Muscle of leg (tissue), 11 donors: ENCODE measurements around the gene INPP5A. TPM values are rescaled to one million over a fixed set of nuclear protein-coding genes. Genes with fewer than 3 reads are reported as not detected.

Experiments
- DNase-seq: peaks from one replicate; pipeline ENCODE4 v3.0.0; 2013
- H3K27ac ChIP-seq: one replicate; pipeline ENCODE4 v1.5.1; 2013; ENCODE audit warnings: mild to moderate bottlenecking, low read length, control low read depth
- H3K27me3 ChIP-seq: one replicate; pipeline ENCODE4 v1.6.1; 2013; ENCODE audit warnings: low read length; ENCODE audit not compliant: control insufficient read depth, insufficient read depth
- H3K36me3 ChIP-seq: one replicate; pipeline ENCODE4 v1.6.1; 2013; ENCODE audit warnings: low read length; ENCODE audit not compliant: control insufficient read depth, insufficient read depth
- H3K4me1 ChIP-seq: one replicate; pipeline ENCODE4 v1.6.1; 2013; ENCODE audit warnings: low read length; ENCODE audit not compliant: control insufficient read depth, insufficient read depth
- H3K4me3 ChIP-seq: one replicate; pipeline ENCODE4 v1.5.1; 2013; ENCODE audit warnings: low read length, control low read depth
- H3K9me3 ChIP-seq: replicated peaks from 2 replicates; pipeline ENCODE4 v1.6.1; 2013; ENCODE audit warnings: low read depth, low read length; ENCODE audit not compliant: control insufficient read depth
- WGBS: methylation state at CpG from one replicate; pipeline ENCODE4 v1.1.5; 2013; ENCODE audit warnings: missing lambda C conversion rate; ENCODE audit not compliant: insufficient coverage; 5-methylcytosine and 5-hydroxymethylcytosine counted together
- polyA plus RNA-seq, 8 donors: library from polyadenylated mRNA; unstranded; fragments of 120-200 nt; gene quantifications; one replicate each; pipeline versions ENCODE4 v1.2.1 to v1.2.3, GENCODE V29; 2013; ENCODE audit warnings: inconsistent platforms in 1 of 8, low replicate concordance in 1 of 8; ENCODE audit not compliant: insufficient read length in 8 of 8, insufficient read depth in 1 of 8
- total RNA-seq: library from RNA; stranded (reverse); fragments of 120-200 nt; gene quantifications from one replicate; pipeline ENCODE4 v1.2.4, GENCODE V29; 2013

The INPP5A gene
- total and polyA plus RNA-seq, 9 donors: 34.1 to 56.2 (median 44.7) TPM

- H3K9me3 ChIP-seq: peaks cover 2% of the 10 kb centered on the region
- no peak for DNase-seq
- H3K36me3 ChIP-seq: peaks cover 12% of the 10 kb centered on the region
- WGBS: 81% methylated on average over 44 of the region's 48 CpGs
- H3K27me3 ChIP-seq: no peaks in the 10 kb centered on the region
- no peak overlapping the region for H3K4me3 ChIP-seq
- peaks cover 3% of the 10 kb centered on the region for H3K4me1 ChIP-seq
- no peak overlapping the region for H3K27ac ChIP-seq
Measured at GRCh38 chr10:132715776-132716680, 178.4 kb downstream of the INPP5A start.

GRCh38 chr10:132716691-132717490, 179.3 kb downstream of the INPP5A start:
- no peak for DNase-seq
- Histone ChIP-seq H3K36me3 (peaks cover 12% of the 10 kb centered on the region), H3K4me3 (no peak overlapping the region), H3K27me3 (no peaks in the 10 kb centered on the region), H3K4me1 (peaks cover 8% of the 10 kb centered on the region), H3K27ac (no peak overlapping the region), H3K9me3 (peaks cover 2% of the 10 kb centered on the region)
- WGBS: 90% methylated on average over 17 of the region's 27 CpGs

- H3K36me3 ChIP-seq: peaks cover 10% of the 10 kb centered on the region
- H3K27ac ChIP-seq: peak overlapping the region; percentile 88
- peaks cover 28% of the 10 kb centered on the region for H3K4me1 ChIP-seq
- peaks cover 2% of the 10 kb centered on the region for H3K9me3 ChIP-seq
- H3K4me3 ChIP-seq: no peak overlapping the region
- H3K27me3 ChIP-seq: no peaks in the 10 kb centered on the region
- DNase-seq: no peak
- 92% methylated on average over 4 of the region's 6 CpGs for WGBS
Measured at GRCh38 chr10:132721725-132722124, 184.1 kb downstream of the INPP5A start.

GRCh38 chr10:132722394-132723329, 185.1 kb downstream of the INPP5A start:
- peaks cover 19% of the 10 kb centered on the region for H3K36me3 ChIP-seq
- no peaks in the 10 kb centered on the region for H3K27me3 ChIP-seq
- H3K9me3 ChIP-seq: peaks cover 2% of the 10 kb centered on the region
- 9% methylated on average over 36 of the region's 48 CpGs for WGBS
- H3K4me3 ChIP-seq: no peak overlapping the region
- peak overlapping the region; percentile 88 for H3K27ac ChIP-seq
- DNase-seq: peak; percentile 87
- peaks cover 28% of the 10 kb centered on the region for H3K4me1 ChIP-seq

- WGBS: 57% methylated on average over 27 of the region's 29 CpGs
- peaks cover 28% of the 10 kb centered on the region for H3K4me1 ChIP-seq
- H3K9me3 ChIP-seq: peaks cover 2% of the 10 kb centered on the region
- no peaks in the 10 kb centered on the region for H3K27me3 ChIP-seq
- H3K27ac ChIP-seq: peak overlapping the region; percentile 88
- no peak overlapping the region for H3K4me3 ChIP-seq
- no peak for DNase-seq
- H3K36me3 ChIP-seq: peaks cover 27% of the 10 kb centered on the region
Measured at GRCh38 chr10:132723330-132723970, 185.9 kb downstream of the INPP5A start.

- DNase-seq: no peak
- Histone ChIP-seq H3K9me3 (no peaks in the 10 kb centered on the region), H3K27me3 (no peaks in the 10 kb centered on the region), H3K4me3 (no peak overlapping the region), H3K4me1 (peaks cover 28% of the 10 kb centered on the region), H3K36me3 (peaks cover 27% of the 10 kb centered on the region), H3K27ac (no peak overlapping the region)
- 73% methylated on average over 6 of the region's 9 CpGs for WGBS
Measured at GRCh38 chr10:132724446-132724845, 186.9 kb downstream of the INPP5A start.

- H3K27ac ChIP-seq: no peak overlapping the region
- H3K27me3 ChIP-seq: no peaks in the 10 kb centered on the region
- no peaks in the 10 kb centered on the region for H3K9me3 ChIP-seq
- peaks cover 28% of the 10 kb centered on the region for H3K4me1 ChIP-seq
- WGBS: 90% methylated on average over 13 of the region's 16 CpGs
- H3K36me3 ChIP-seq: peaks cover 27% of the 10 kb centered on the region
- H3K4me3 ChIP-seq: no peak overlapping the region
- DNase-seq: no peak
Measured at GRCh38 chr10:132725202-132725601, 187.6 kb downstream of the INPP5A start.

GRCh38 chr10:132726194-132726593, 188.6 kb downstream of the INPP5A start:
- no peak overlapping the region for H3K4me3 ChIP-seq
- no peak for DNase-seq
- H3K4me1 ChIP-seq: peaks cover 28% of the 10 kb centered on the region
- 100% methylated on average over 1 of the region's 21 CpGs for WGBS
- no peak overlapping the region for H3K27ac ChIP-seq
- H3K9me3 ChIP-seq: no peaks in the 10 kb centered on the region
- H3K27me3 ChIP-seq: no peaks in the 10 kb centered on the region
- H3K36me3 ChIP-seq: peaks cover 27% of the 10 kb centered on the region

GRCh38 chr10:132726951-132727350, 189.4 kb downstream of the INPP5A start:
- WGBS: 90% methylated on average over 18 of the region's 19 CpGs
- peaks cover 27% of the 10 kb centered on the region for H3K36me3 ChIP-seq
- H3K27me3 ChIP-seq: no peaks in the 10 kb centered on the region

More at GRCh38 chr10:132726951-132727350, 189.4 kb downstream of the INPP5A start:
- Histone ChIP-seq H3K9me3 (no peaks in the 10 kb centered on the region), H3K27ac (no peak overlapping the region), H3K4me3 (no peak overlapping the region), H3K4me1 (peaks cover 23% of the 10 kb centered on the region)
- no peak for DNase-seq
